Measurements from ENCODE around the gene PAPOLB. TPM values are rescaled to one million over a fixed set of nuclear protein-coding genes. Genes with fewer than 3 reads are reported as not detected.

Gene PAPOLB
- polyA plus RNA-seq, 3 donors: 0.04 to 0.09 (median 0.06) TPM

Other genes starting within 250 kb of the PAPOLB start
- 10 to 100 TPM; 15.5 to 30.0 (median 24.3) TPM for gene FOXK1, start 179.7 kb downstream of the PAPOLB start, polyA plus RNA-seq (ENCODE audit: insufficient read length in 3 of 3)
- 10 to 100 TPM; 23.0 to 31.6 (median 27.3) TPM for gene AP5Z1, start 86.4 kb downstream of the PAPOLB start, polyA plus RNA-seq (ENCODE audit: insufficient read length in 3 of 3)
- 1 to 10 TPM; 2.1 to 2.9 (median 2.2) TPM for gene RADIL, start 21.7 kb upstream of the PAPOLB start, polyA plus RNA-seq (ENCODE audit: insufficient read length in 3 of 3)
- under 1 TPM in 1 of 3 donors, not detected in 2; 0.23 TPM for gene MMD2, start 97.2 kb upstream of the PAPOLB start, polyA plus RNA-seq (ENCODE audit: insufficient read length in 3 of 3)
- 10 to 100 TPM; 19.8 to 24.5 (median 20.4) TPM for gene RBAK, start 183.8 kb upstream of the PAPOLB start, polyA plus RNA-seq (ENCODE audit: insufficient read length in 3 of 3)

Data from renal pelvis (tissue), 3 donors.